ENCODE measurements around the gene HES4.

HES4 gene

DNA sequence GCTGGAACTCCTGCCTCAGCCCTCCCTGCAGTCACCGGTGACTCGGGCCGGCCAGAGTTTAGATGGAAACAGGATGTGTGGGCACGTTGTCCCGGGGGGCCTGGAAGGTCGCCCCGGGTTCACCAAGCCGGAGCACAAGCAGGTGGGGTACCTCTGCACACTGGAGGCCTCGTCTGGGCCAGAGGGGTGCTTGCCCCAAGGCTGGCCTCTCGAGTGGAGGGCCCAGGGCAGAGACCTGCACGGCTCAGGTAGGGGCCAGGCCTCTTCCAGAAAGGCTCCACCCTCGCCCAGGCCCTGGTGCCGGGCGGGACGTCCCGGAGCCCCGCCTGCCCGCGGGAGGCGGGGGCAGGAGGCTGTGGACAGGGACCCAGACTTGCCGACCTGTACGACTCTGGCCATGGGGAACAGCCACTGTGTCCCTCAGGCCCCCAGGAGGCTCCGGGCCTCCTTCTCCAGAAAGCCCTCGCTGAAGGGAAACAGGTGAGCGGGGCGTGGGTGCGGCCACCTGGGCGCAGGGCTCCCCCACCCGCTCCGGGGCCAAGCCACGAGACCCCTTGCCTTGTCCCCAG is 33.7 kb downstream of the HES4 start, which contains the start of gene PLEKHN1:
TSS of gene PLEKHN1 (plus strand) at position 348 of the 569 bp plus-strand sequence. CDS start at position 398, 50 bp downstream.
- DNase-seq (ENCODE audit: low spot score) (no peak), ATAC-seq (ENCODE audit: low read depth) (peak; percentile 87)
- Histone ChIP-seq H3K27me3 (ENCODE audit: insufficient read depth, poor library complexity, severe bottlenecking) (no peaks in the 10 kb centered on the region), H3K9me3 (ENCODE audit: severe bottlenecking) (no peaks in the 10 kb centered on the region), H3K4me1 (ENCODE audit: insufficient read depth, poor library complexity, severe bottlenecking) (no peaks in the 10 kb centered on the region), H3K27ac (ENCODE audit: poor library complexity, severe bottlenecking) (peak within 1 kb of the TSS; percentile 89), H3K36me3 (ENCODE audit: low read depth) (peaks cover 11% of the 10 kb centered on the region), H3K4me3 (ENCODE audit: severe bottlenecking) (peak within 1 kb of the TSS; percentile 61)
- TF ChIP-seq, protein P1, sequence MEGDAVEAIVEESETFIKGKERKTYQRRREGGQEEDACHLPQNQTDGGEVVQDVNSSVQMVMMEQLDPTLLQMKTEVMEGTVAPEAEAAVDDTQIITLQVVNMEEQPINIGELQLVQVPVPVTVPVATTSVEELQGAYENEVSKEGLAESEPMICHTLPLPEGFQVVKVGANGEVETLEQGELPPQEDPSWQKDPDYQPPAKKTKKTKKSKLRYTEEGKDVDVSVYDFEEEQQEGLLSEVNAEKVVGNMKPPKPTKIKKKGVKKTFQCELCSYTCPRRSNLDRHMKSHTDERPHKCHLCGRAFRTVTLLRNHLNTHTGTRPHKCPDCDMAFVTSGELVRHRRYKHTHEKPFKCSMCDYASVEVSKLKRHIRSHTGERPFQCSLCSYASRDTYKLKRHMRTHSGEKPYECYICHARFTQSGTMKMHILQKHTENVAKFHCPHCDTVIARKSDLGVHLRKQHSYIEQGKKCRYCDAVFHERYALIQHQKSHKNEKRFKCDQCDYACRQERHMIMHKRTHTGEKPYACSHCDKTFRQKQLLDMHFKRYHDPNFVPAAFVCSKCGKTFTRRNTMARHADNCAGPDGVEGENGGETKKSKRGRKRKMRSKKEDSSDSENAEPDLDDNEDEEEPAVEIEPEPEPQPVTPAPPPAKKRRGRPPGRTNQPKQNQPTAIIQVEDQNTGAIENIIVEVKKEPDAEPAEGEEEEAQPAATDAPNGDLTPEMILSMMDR (IDR thresholded peaks at IDR 0.05; ENCODE audit: poor library complexity, severe bottlenecking) = no peak

DNA sequence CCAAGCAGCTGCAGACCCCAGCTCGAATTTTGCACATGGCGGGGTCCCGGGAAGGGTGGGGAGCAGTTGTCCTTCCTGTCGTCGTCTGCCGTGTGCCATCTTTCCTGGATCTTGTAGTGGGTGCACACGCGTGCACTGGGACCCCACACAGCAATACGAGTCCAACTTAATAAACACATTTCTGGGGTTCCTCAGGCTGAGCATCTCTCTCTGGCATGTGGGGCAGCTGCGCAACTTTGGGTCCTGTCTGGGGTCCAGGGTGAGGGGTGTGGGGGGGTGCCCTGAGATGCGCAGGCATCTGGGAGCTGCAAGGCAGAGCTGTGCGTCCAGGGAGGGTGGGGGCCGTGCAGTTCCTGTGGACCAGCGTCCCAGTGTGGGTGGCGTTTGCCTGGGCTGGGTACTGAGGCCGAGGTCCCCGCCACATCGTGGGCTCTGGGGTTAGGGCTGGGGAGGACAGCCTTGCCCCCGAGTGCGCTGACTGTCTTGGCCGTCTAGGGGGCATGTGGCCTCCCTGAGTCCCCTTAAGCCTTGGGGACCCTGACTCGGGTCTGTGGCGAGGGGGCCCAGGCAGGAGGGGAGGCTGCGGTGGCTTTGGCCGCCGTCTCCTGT is 34.3 kb downstream of the HES4 start:
- peak overlapping the region; percentile 61 for H3K4me3 ChIP-seq (ENCODE audit: severe bottlenecking)
- peak; percentile 0; the same call in 1 of the 3 replicates for ATAC-seq (ENCODE audit: low read depth)
- TF ChIP-seq, protein P1 (IDR thresholded peaks at IDR 0.05; ENCODE audit: poor library complexity, severe bottlenecking) = no peak

DNA sequence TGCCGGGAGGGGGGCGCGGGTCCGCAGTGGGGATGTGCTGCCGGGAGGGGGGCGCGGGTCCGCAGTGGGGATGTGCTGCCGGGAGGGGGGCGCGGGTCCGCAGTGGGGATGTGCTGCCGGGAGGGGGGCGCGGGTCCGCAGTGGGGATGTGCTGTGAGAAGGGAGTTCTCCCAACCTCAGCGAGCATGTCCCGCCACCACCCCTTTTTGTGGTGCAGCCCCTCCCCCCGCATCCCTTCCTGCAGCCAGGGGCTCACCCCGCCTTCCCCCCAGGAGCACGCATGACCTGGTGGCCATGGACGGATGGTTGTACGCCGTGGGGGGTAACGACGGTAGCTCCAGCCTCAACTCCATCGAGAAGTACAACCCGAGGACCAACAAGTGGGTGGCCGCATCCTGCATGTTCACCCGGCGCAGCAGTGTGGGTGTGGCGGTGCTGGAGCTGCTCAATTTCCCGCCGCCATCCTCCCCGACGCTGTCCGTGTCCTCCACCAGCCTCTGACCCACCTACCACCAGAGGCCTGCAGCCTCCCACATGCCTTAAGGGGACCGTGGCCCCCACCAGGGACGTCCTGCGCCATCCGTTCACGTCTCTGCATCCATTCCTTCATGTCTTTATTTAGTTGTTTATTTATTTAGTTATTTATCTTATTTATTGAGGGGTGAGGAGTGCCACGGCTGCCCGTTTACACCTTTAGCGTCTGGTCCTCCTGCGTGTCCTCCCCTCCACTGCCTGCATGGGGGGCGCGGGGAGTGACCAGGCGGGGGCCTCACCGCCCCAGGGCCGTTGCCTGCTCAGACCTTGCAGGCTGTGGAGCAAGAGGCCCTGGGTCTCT is 35.0 kb downstream of the HES4 start:
- ATAC-seq (ENCODE audit: low read depth) = no peak
- no peaks in the 10 kb centered on the region for H3K9me3 ChIP-seq (ENCODE audit: severe bottlenecking)
- TF ChIP-seq, protein P1 (IDR thresholded peaks at IDR 0.05; ENCODE audit: poor library complexity, severe bottlenecking) = no peak
- H3K4me3 ChIP-seq (ENCODE audit: severe bottlenecking) = no peak overlapping the region
- H3K36me3 ChIP-seq (ENCODE audit: low read depth) = peaks cover 11% of the 10 kb centered on the region
- H3K27ac ChIP-seq (ENCODE audit: poor library complexity, severe bottlenecking) = peak overlapping the region; percentile 89
- H3K4me1 ChIP-seq (ENCODE audit: insufficient read depth, poor library complexity, severe bottlenecking) = no peaks in the 10 kb centered on the region
- H3K27me3 ChIP-seq (ENCODE audit: insufficient read depth, poor library complexity, severe bottlenecking) = no peaks in the 10 kb centered on the region
- DNase-seq (ENCODE audit: low spot score) = no peak

More for the DNA sequence above, 34.3 kb downstream of the HES4 start:
- Histone ChIP-seq H3K4me1 (ENCODE audit: insufficient read depth, poor library complexity, severe bottlenecking) (no peaks in the 10 kb centered on the region), H3K27ac (ENCODE audit: poor library complexity, severe bottlenecking) (peak overlapping the region; percentile 89), H3K27me3 (ENCODE audit: insufficient read depth, poor library complexity, severe bottlenecking) (no peaks in the 10 kb centered on the region), H3K9me3 (ENCODE audit: severe bottlenecking) (no peaks in the 10 kb centered on the region), H3K36me3 (ENCODE audit: low read depth) (peaks cover 11% of the 10 kb centered on the region)
- no peak for DNase-seq (ENCODE audit: low spot score)

DNA sequence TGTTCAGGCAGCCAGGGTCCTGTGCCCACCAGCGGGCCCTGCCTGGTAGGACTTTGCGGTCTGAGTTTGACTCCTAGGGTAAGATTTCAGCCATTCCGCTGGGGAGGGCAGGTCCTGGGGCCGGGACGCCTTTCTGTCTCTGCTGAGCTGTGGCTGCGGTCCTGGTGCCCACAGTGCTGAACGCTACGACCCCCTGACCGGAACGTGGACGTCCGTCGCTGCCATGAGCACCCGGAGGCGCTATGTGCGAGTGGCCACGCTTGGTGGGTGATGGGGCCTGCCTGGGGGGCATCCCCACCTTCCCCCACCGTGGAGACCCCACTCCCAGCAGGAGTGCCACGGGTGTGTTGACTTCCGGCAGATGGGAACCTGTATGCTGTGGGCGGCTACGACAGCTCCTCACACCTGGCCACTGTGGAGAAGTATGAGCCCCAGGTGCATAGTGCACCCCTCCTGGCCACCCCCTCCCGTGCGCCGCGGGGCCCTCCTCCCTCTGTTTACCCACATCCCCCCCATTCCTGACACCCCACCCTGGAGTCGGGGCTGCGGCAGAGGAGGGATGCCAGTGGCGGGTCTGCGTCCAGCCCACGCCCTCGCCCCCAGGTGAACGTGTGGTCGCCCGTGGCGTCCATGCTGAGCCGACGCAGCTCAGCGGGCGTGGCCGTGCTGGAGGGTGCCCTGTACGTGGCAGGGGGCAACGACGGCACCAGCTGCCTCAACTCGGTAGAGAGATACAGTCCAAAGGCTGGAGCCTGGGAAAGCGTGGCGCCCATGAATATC is 36.0 kb downstream of the HES4 start:
- Histone ChIP-seq H3K4me3 (ENCODE audit: severe bottlenecking) (no peak overlapping the region), H3K27me3 (ENCODE audit: insufficient read depth, poor library complexity, severe bottlenecking) (no peaks in the 10 kb centered on the region), H3K36me3 (ENCODE audit: low read depth) (peaks cover 11% of the 10 kb centered on the region), H3K27ac (ENCODE audit: poor library complexity, severe bottlenecking) (no peak overlapping the region), H3K4me1 (ENCODE audit: insufficient read depth, poor library complexity, severe bottlenecking) (no peaks in the 10 kb centered on the region), H3K9me3 (ENCODE audit: severe bottlenecking) (no peaks in the 10 kb centered on the region)
- ATAC-seq (ENCODE audit: low read depth) = no peak
- TF ChIP-seq, protein P1 (IDR thresholded peaks at IDR 0.05; ENCODE audit: poor library complexity, severe bottlenecking) = no peak
- no peak for DNase-seq (ENCODE audit: low spot score)
